ENCODE measurements around the gene ALDH6A1. TPM values are rescaled to one million over a fixed set of nuclear protein-coding genes. Genes with fewer than 3 reads are reported as not detected.
"Not testable (repeated sequence)": the region's sequence is repeated elsewhere in the genome, so short reads cannot be mapped to it uniquely, and the experiment has no call there.

The ALDH6A1 gene
- total RNA-seq: 11.1 and 12.5 TPM in 2 replicates

GRCh38 chr14:74084277-74085046, at the start of gene ALDH6A1, which contains the start of gene LIN52:
Gene ALDH6A1, minus strand, starts transcription at chr14:74084453. Its CDS starts 59 bp downstream, at chr14:74084394.
Gene LIN52, plus strand, starts transcription at chr14:74084956. Its CDS starts 19 bp downstream, at chr14:74084975.
- DNase-seq (ENCODE audit: low read depth): peak; percentile 100
- no peaks in the 10 kb centered on the region for H3K36me3 ChIP-seq (ENCODE audit: control insufficient read depth, insufficient read depth, low read length)
- no peaks in the 10 kb centered on the region for H3K27me3 ChIP-seq (ENCODE audit: control insufficient read depth, insufficient read depth, low read length)
- H3K4me3 ChIP-seq (ENCODE audit: low read depth, low read length): peak within 1 kb of the TSS; percentile 69
- TF ChIP-seq, protein P1, sequence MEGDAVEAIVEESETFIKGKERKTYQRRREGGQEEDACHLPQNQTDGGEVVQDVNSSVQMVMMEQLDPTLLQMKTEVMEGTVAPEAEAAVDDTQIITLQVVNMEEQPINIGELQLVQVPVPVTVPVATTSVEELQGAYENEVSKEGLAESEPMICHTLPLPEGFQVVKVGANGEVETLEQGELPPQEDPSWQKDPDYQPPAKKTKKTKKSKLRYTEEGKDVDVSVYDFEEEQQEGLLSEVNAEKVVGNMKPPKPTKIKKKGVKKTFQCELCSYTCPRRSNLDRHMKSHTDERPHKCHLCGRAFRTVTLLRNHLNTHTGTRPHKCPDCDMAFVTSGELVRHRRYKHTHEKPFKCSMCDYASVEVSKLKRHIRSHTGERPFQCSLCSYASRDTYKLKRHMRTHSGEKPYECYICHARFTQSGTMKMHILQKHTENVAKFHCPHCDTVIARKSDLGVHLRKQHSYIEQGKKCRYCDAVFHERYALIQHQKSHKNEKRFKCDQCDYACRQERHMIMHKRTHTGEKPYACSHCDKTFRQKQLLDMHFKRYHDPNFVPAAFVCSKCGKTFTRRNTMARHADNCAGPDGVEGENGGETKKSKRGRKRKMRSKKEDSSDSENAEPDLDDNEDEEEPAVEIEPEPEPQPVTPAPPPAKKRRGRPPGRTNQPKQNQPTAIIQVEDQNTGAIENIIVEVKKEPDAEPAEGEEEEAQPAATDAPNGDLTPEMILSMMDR (IDR thresholded peaks at IDR 0.05; ENCODE audit: insufficient read depth, low read length, poor library complexity, severe bottlenecking): peak; percentile 10

DNA sequence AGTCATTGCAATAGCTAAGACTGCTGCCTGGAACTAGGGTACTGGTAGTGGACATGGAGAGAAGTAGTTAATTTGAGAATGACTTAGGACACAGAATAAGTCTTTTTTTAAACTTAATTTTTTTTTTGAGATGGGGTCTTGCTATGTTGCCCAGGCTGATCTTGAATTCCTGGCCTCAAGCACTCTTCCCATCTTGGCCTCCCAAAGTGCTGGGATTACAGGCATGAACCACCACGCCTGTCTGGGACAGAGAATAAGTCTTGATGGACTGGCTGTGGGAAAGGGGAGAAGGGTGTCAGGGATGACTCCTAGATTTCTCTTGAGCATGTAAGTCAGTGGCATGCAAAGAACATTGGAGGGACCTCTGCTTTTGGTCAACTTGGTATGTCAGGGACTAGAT, 43.4 kb upstream of the ALDH6A1 start:
- H3K27me3 ChIP-seq (ENCODE audit: control insufficient read depth, insufficient read depth, low read length): no peaks in the 10 kb centered on the region

GRCh38 chr14:74126315-74127013, 42.2 kb upstream of the ALDH6A1 start:
- TF ChIP-seq, protein P1 (IDR thresholded peaks at IDR 0.05; ENCODE audit: insufficient read depth, low read length, poor library complexity, severe bottlenecking): no peak
- H3K4me3 ChIP-seq (ENCODE audit: low read depth, low read length): no peak overlapping the region
- no peaks in the 10 kb centered on the region for H3K27me3 ChIP-seq (ENCODE audit: control insufficient read depth, insufficient read depth, low read length)
- H3K36me3 ChIP-seq (ENCODE audit: control insufficient read depth, insufficient read depth, low read length): no peaks in the 10 kb centered on the region
- DNase-seq (ENCODE audit: low read depth): no peak

More for the DNA sequence above, 43.4 kb upstream of the ALDH6A1 start:
- TF ChIP-seq, protein P1 (IDR thresholded peaks at IDR 0.05; ENCODE audit: insufficient read depth, low read length, poor library complexity, severe bottlenecking): no peak
- no peak overlapping the region for H3K4me3 ChIP-seq (ENCODE audit: low read depth, low read length)
- DNase-seq (ENCODE audit: low read depth): no peak
- no peaks in the 10 kb centered on the region for H3K36me3 ChIP-seq (ENCODE audit: control insufficient read depth, insufficient read depth, low read length)

DNA sequence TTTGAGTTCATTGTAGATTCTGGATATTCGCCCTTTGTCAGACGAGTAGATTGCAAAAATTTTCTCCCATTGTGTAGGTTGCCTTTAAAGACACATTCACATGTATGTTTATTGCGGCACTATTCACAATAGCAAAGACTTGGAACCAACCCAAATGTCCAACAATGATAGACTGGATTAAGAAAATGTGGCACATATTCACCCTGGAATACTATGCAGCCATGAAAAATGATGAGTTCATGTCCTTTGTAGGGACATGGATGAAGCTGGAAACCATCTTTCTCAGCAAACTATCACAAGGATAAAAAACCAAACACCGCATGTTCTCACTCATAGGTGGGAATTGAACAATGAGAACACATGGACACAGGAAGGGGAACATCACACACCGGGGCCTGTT, 41.2 kb upstream of the ALDH6A1 start:
- H3K4me3 ChIP-seq (ENCODE audit: low read depth, low read length); DNase-seq (ENCODE audit: low read depth); H3K27me3 ChIP-seq (ENCODE audit: control insufficient read depth, insufficient read depth, low read length); H3K36me3 ChIP-seq (ENCODE audit: control insufficient read depth, insufficient read depth, low read length): not testable (repeated sequence)

GRCh38 chr14:74111395-74112216, 27.4 kb upstream of the ALDH6A1 start:
- H3K36me3 ChIP-seq (ENCODE audit: control insufficient read depth, insufficient read depth, low read length); H3K27me3 ChIP-seq (ENCODE audit: control insufficient read depth, insufficient read depth, low read length); H3K4me3 ChIP-seq (ENCODE audit: low read depth, low read length): not testable (repeated sequence)
- peak; percentile 14 for DNase-seq (ENCODE audit: low read depth)
- TF ChIP-seq, protein P1 (IDR thresholded peaks at IDR 0.05; ENCODE audit: insufficient read depth, low read length, poor library complexity, severe bottlenecking): peak; percentile 54

DNA sequence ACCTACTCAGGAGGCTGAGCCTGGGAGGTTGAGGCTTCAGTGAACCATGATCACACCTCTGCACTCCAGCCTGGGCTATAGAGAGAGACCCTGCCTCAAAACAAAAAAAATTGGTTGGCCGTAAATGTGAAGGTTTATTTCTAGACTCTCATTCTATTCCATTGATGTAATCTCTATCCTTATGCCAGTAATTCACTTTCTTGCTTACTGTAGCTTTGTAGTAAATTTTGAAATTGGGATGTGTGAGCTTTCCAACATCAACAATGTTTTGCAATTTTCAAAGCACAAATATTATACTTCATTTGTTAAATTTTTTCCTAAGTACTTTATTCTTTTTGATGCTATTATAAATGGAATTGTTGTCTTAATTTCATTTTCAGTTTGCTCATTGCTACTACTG, 25.1 kb upstream of the ALDH6A1 start:
- H3K36me3 ChIP-seq (ENCODE audit: control insufficient read depth, insufficient read depth, low read length): no peaks in the 10 kb centered on the region
- no peak for DNase-seq (ENCODE audit: low read depth)
- no peak overlapping the region for H3K4me3 ChIP-seq (ENCODE audit: low read depth, low read length)
- TF ChIP-seq, protein P1 (IDR thresholded peaks at IDR 0.05; ENCODE audit: insufficient read depth, low read length, poor library complexity, severe bottlenecking): no peak
- no peaks in the 10 kb centered on the region for H3K27me3 ChIP-seq (ENCODE audit: control insufficient read depth, insufficient read depth, low read length)
